ENCODE data around the gene ZDHHC18.

Gene ZDHHC18

DNA sequence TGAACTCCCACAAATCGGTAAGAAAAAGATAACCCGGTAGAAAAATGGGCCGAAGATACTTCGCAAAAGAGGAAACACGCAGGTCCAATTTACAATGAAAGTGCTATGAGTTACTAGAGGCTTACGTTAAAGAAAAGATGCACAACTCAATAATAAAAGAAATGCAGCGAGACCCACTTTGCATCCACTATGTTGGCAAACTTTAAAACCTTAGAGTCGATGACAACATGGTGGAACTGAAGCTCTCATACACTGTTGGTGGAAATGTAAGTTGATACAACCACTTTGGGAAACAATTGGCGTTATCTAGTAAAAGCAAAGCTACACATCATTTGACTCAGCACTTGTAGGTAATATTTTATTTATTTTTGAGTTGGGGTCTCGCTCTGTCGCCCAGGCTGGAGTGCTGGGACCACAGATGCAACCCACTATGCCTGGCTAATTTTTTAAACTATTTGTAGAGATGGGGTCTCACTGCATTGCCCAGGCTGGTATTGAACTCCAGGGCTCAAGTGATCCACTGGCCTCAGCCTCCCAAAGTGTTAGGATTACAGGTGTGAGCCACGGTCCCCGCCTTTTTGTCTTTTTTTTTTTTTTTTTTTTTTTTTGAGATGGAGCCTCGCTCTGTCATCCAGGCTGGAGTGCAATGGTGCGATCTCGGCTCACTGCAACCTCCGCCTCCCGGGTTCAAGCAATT is 74.5 kb downstream of the ZDHHC18 start:
- TF ChIP-seq, protein P1, sequence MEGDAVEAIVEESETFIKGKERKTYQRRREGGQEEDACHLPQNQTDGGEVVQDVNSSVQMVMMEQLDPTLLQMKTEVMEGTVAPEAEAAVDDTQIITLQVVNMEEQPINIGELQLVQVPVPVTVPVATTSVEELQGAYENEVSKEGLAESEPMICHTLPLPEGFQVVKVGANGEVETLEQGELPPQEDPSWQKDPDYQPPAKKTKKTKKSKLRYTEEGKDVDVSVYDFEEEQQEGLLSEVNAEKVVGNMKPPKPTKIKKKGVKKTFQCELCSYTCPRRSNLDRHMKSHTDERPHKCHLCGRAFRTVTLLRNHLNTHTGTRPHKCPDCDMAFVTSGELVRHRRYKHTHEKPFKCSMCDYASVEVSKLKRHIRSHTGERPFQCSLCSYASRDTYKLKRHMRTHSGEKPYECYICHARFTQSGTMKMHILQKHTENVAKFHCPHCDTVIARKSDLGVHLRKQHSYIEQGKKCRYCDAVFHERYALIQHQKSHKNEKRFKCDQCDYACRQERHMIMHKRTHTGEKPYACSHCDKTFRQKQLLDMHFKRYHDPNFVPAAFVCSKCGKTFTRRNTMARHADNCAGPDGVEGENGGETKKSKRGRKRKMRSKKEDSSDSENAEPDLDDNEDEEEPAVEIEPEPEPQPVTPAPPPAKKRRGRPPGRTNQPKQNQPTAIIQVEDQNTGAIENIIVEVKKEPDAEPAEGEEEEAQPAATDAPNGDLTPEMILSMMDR (IDR thresholded peaks at IDR 0.05; ENCODE audit: insufficient read depth, low read depth, low read length, missing control alignments): no peak
- DNase-seq (ENCODE audit: low read depth): no peak
- H3K4me3 ChIP-seq (ENCODE audit: low read length): peak overlapping the region; percentile 84

Data from epithelial cell of esophagus (primary cell).